ENCODE data around the gene SCAI. TPM values are rescaled to one million over a fixed set of nuclear protein-coding genes. Genes with fewer than 3 reads are reported as not detected.

The SCAI gene
- total RNA-seq, 1 donor from 2014 or later: 3.8 TPM

Other genes starting within 250 kb of the SCAI start
- 5.9 and 6.9 TPM in 2 replicates for gene GOLGA1, start 202.4 kb downstream of the SCAI start, total RNA-seq
- 12.4 and 15.3 TPM in 2 replicates for gene PPP6C, start 46.3 kb upstream of the SCAI start, total RNA-seq
- 15.9 and 16.3 TPM in 2 replicates for gene RABEPK, start 57.0 kb upstream of the SCAI start, total RNA-seq
- 77.4 and 132 TPM in 2 replicates for gene HSPA5, start 97.8 kb upstream of the SCAI start, total RNA-seq
- 41.6 and 49.2 TPM in 2 replicates for gene GAPVD1, start 118.3 kb upstream of the SCAI start, total RNA-seq

Data from lung microvascular endothelial cell (primary cell).